ENCODE data around the gene PSKH1. TPM values are rescaled to one million over a fixed set of nuclear protein-coding genes. Genes with fewer than 3 reads are reported as not detected.
A peak's percentile ranks its signal among the peaks of the same experiment; 100 is the strongest.

Gene PSKH1
- total RNA-seq, 2 experiments from 2014 or later: 11.4 to 13.3 TPM

GRCh38 chr16:67940446-67941089, 47.5 kb downstream of the PSKH1 start:
- Mint-ChIP-seq H3K9me3 (no peaks in the 10 kb centered on the region), H3K36me3 (ENCODE audit: low read depth) (peaks cover 25% of the 10 kb centered on the region), H3K4me3 (peak overlapping the region; percentile 58), H3K27me3 (no peaks in the 10 kb centered on the region), H3K4me1 (ENCODE audit: low read depth) (peaks cover 42% of the 10 kb centered on the region), H3K27ac (peak overlapping the region; percentile 89)
- no peak for TF ChIP-seq CTCF (IDR thresholded peaks at IDR 0.05)
- Histone ChIP-seq H3K4me3 (ENCODE audit: low read length) (no peak overlapping the region), H3K4me1 (ENCODE audit: insufficient read depth, low read length) (peaks cover 59% of the 10 kb centered on the region), H3K9me3 (ENCODE audit: control insufficient read depth in 1 of 2, insufficient read depth in 1 of 2, low read length in 2 of 2) (no peaks in the 10 kb centered on the region), H3K36me3 (ENCODE audit: insufficient read depth, low read length) (peaks cover 13% of the 10 kb centered on the region), H3K27me3 (ENCODE audit: control insufficient read depth in 1 of 2, insufficient read depth in 2 of 2, low read length in 2 of 2) (no peaks in the 10 kb centered on the region), H3K27ac (ENCODE audit: low read depth in 1 of 2, low read length in 2 of 2) (peak overlapping the region; percentile 53 to 55)
- ATAC-seq (ENCODE audit: poor library complexity) (no peak), DNase-seq (no peak)
- ChIA-PET POLR2A (interaction anchor here (0.6 to 1.3 kb wide), 7 partner anchors 8 to 60 kb away, joined by 3 to 4 read pairs (median 3); partner anchors contain the start of gene PSKH1), CTCF (interaction anchor here (0.6 to 2.6 kb wide), 5 partner anchors 57 to 273 kb away, joined by 3 to 9 read pairs (median 4); partner anchors contain the start of gene TSNAXIP1)
- intact Hi-C loops (cut with DNase I, micrococcal nuclease): loop anchor here in 1 of 2 experiments (1.0 kb wide), 1 partner anchor 28 kb away; the partner anchor contains the start of gene SLC12A4

- ChIA-PET POLR2A (interaction anchor here (0.6 to 1.3 kb wide), 3 partner anchors 9 to 59 kb away, joined by 3 to 4 read pairs (median 3); no protein-coding TSS in a partner anchor), CTCF (interaction anchor here (0.7 to 2.6 kb wide), 9 partner anchors 13 to 134 kb away, joined by 3 to 9 read pairs (median 4); partner anchors contain the start of gene TSNAXIP1)
- ATAC-seq (ENCODE audit: poor library complexity) (no peak), DNase-seq (no peak)
- Mint-ChIP-seq H3K4me3 (no peak overlapping the region), H3K9me3 (no peaks in the 10 kb centered on the region), H3K27ac (peak overlapping the region; percentile 69), H3K36me3 (ENCODE audit: low read depth) (peaks cover 20% of the 10 kb centered on the region), H3K4me1 (ENCODE audit: low read depth) (peaks cover 38% of the 10 kb centered on the region), H3K27me3 (no peaks in the 10 kb centered on the region)
- Histone ChIP-seq H3K36me3 (ENCODE audit: insufficient read depth, low read length) (peaks cover 24% of the 10 kb centered on the region), H3K4me3 (ENCODE audit: low read length) (no peak overlapping the region), H3K9me3 (ENCODE audit: control insufficient read depth in 1 of 2, insufficient read depth in 1 of 2, low read length in 2 of 2) (no peaks in the 10 kb centered on the region), H3K27me3 (ENCODE audit: control insufficient read depth in 1 of 2, insufficient read depth in 2 of 2, low read length in 2 of 2) (no peaks in the 10 kb centered on the region), H3K4me1 (ENCODE audit: insufficient read depth, low read length) (peaks cover 58% of the 10 kb centered on the region), H3K27ac (ENCODE audit: low read depth in 1 of 2, low read length in 2 of 2) (no peak overlapping the region)
- no peak for TF ChIP-seq CTCF (IDR thresholded peaks at IDR 0.05)
- intact Hi-C loops (cut with DNase I, micrococcal nuclease): no loop called here
These were observed 48.6 kb downstream of the PSKH1 start for GRCh38 chr16:67941469-67942199.

GRCh38 chr16:67942200-67942509, 49.1 kb downstream of the PSKH1 start:
- H3K4me1 Mint-ChIP-seq (ENCODE audit: low read depth): peaks cover 33% of the 10 kb centered on the region
- H3K9me3 ChIP-seq (ENCODE audit: control insufficient read depth in 1 of 2, insufficient read depth in 1 of 2, low read length in 2 of 2): no peaks in the 10 kb centered on the region
- peaks cover 53% of the 10 kb centered on the region for H3K4me1 ChIP-seq (ENCODE audit: insufficient read depth, low read length)
- peak overlapping the region; percentile 69 for H3K27ac Mint-ChIP-seq
- POLR2A ChIA-PET: interaction anchor here (1.3 kb wide), 1 partner anchor 58 kb away, joined by 3 read pairs; no protein-coding TSS in a partner anchor
- no peak overlapping the region for H3K4me3 Mint-ChIP-seq
- H3K27ac ChIP-seq (ENCODE audit: low read depth in 1 of 2, low read length in 2 of 2): no peak overlapping the region
- TF ChIP-seq CTCF (IDR thresholded peaks at IDR 0.05): peak; percentile 60
- peak in 6 of 14 experiments; percentile 18 to 61 (median 32) for DNase-seq
- ATAC-seq (ENCODE audit: poor library complexity): peak; percentile 64
- intact Hi-C loops (cut with DNase I, micrococcal nuclease): no loop called here
- H3K27me3 Mint-ChIP-seq: no peaks in the 10 kb centered on the region
- no peaks in the 10 kb centered on the region for H3K9me3 Mint-ChIP-seq
- H3K4me3 ChIP-seq (ENCODE audit: low read length): no peak overlapping the region
- H3K36me3 ChIP-seq (ENCODE audit: insufficient read depth, low read length): peaks cover 27% of the 10 kb centered on the region
- peaks cover 15% of the 10 kb centered on the region for H3K36me3 Mint-ChIP-seq (ENCODE audit: low read depth)
- CTCF ChIA-PET: interaction anchor here (0.6 to 2.6 kb wide), 10 partner anchors 14 to 1186 kb away, joined by 3 to 9 read pairs (median 4); partner anchors contain the start of gene TSNAXIP1
- no peaks in the 10 kb centered on the region for H3K27me3 ChIP-seq (ENCODE audit: control insufficient read depth in 1 of 2, insufficient read depth in 2 of 2, low read length in 2 of 2)

Measured in CD4-positive, alpha-beta T cell (primary cell).